NCI-H1694 (cell line): ENCODE measurements around the gene FRMD3.
"Not testable (repeated sequence)": the region's sequence is repeated elsewhere in the genome, so short reads cannot be mapped to it uniquely, and the experiment has no call there.

Source experiments
- DNase-seq: peaks from one replicate; lab custom pipeline; 2025; lab: John Stamatoyannopoulos, UW

The FRMD3 gene

DNA sequence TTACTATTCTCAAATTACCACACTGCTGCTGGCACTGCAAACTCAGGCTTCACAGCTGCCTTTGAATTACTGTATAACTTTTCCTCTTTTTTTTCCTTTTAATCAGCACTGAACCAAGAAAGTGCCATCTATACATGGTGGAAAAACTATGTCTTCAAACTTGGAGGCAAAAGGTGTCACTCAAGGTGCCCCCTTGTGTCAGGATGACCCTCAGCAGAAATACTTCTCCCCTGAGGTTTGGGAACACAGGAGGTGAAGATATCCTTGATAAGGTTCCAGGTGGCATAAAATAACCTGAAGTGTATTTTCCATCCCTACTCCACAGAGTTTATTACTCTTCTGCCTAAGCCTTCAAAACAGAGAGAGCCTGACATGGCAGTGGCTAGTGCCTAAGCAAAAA lies 14.5 kb downstream of the FRMD3 start:
- no peak for DNase-seq

DNA sequence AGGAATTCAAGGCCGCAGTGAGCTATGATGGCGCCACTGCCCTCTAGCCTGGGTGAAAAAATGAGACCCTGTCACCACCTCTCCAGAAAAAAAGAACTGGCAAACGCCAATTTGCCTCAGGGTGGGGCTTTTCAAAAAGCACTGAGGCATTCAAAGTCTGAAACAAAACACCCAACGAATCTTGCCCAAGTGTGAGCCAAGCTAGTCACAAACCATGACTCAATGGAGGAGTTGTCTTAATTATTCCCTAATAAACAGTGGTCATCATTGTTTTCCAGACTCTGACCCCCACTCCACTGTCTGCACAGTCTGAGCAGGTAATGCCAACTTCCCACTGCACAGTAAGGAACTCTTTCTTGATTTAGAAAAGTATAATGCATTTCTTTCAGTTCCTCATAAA lies 16.8 kb downstream of the FRMD3 start:
- DNase-seq: no peak

DNA sequence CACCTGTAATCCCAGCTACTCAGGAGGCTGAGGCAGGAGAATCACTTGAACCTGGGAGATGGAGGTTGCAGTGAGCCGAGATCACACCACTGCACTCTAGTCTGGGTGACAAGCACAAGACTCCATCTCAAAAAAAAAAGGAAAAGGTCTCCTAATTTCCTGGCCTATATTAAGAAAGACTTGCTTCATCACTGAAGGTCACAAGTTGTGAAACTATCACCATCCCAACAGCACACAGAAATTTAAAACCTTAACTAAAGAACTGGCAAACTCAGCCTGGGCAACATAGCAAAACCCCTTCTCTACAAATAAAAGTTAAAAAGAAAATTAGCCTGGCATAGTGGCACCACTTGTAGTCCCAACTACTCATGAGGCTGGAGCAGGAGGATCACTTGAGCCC lies 17.2 kb downstream of the FRMD3 start:
- no peak for DNase-seq

DNA sequence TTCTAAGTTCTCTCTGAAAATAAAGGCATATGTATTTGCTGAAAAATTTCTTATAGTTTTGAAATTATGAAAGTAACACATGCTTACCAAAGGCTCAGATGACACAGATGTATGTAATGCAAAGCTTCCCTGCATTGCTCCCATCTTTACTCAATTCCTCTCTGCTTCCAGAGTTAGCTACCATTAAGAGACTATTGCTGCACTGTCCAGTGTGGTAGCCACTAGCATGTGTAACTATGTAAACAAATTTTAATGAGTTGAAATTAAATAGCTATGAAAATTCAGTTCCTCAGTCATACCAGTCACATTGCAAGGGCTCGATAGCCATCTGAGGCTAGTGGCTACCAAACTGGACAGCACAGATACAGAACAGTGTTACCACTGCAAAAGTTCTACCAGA lies 17.9 kb downstream of the FRMD3 start:
- DNase-seq: no peak

DNA sequence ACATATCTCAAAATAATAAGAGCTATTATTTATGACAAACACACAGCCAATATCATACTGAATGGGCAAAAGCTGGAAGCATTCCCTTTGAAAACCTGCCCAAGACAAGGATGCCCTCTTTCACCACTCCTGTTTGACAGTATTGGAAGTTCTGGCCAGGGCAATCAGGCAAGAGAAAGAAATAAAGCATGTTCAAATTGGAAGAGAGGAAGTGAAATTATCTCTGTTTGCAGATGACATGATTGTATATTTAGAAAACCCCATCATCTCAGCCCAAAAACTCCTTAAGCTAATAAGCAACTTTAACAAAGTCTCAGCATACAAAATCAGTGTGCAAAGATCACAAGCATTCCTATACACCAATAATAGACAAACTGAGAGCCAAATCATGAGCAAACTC lies 20.2 kb downstream of the FRMD3 start:
- not testable (repeated sequence) for DNase-seq

DNA sequence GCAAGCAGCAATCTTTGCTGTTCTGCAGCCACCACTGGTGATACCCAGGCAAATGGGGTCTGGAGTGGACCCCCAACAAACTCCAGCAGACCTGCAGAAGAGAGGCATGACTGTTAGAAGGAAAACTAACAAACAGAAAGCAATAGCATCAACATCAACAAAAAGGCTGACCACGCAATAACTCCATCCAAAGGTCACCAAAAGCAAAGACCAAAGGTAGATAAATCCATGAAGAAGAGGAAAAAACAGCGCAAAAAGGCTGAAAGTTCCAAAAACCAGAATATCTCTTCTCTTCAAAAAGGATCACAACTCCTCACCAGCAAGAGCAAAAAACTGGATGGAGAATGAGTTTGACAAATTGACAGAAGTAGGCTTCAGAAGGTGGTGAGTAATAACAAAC lies 23.4 kb downstream of the FRMD3 start:
- no peak for DNase-seq

DNA sequence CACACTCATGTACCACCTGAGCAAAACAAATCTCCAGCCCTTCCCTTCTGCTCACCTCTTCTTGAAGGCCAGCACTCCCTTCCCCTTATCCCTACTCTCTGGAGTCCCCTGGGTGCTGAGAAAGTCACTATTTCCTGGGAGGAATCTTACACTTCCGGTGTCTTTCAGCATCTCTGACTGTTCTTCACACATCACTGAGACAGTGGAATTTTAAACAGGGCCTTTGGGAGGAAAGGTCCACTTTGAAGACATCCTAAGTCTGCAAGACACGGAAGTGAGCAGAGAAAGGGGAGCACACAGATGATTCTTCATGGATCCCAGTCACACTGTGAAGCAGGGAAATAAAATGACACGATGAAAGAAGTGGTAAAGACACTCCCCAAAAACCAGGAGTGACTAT lies 25.6 kb downstream of the FRMD3 start:
- no peak for DNase-seq

DNA sequence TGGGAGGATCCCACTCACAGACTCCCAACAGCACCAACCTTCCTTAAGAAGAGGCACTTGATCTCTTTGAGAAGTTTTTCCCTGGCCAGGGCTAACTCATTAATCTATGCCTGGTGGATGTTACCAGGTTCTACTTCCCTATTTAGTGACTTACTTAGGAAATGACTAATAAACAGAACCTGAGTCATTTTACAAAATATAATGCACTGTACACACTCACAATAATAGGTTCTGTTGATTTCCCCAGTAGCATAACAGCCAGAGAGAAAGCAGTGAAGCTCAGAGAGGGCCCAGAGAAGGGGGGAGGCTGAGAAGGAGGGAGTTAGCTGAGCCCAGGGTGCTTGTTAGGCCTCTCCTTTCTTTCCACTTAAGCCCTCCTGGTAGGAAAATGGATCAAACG lies 27.1 kb downstream of the FRMD3 start:
- no peak for DNase-seq

DNA sequence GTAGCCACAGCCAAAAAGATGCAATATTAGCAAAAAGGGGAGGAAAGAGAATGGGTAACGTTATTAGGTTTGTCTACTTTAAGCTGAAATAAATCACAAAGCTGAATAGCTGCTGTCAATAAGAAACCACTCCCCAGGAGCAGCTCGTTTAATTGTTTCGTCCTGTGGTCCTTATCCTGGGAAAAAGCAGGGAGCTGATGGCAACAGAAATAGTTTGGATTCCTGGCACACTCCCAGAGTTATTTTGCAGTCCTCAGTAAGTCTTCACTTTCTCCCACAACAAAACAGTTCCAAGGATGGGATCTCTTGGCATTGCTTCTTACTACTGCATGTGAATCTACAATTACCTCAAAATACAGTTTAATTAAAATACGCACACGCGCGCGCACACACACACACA lies 28.8 kb downstream of the FRMD3 start:
- DNase-seq: no peak

DNA sequence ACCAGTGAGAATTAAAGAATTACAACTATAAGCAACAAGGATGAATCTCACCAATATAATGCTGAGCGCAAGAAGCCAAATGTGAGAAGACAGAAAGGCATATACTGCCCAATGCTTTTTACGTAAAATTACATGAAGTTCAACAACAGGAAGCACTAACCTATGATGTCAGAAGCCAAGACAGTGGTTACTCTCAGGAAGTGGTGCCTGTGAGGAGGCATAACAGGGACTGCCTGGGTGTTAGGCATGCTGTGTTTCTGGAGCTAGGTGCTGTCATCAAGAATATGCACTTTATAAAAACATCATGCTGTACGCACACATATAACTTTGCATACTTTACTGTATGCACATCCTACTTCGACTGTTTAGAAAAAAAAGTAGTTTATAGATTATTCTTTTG lies 30.1 kb downstream of the FRMD3 start:
- DNase-seq: no peak

DNA sequence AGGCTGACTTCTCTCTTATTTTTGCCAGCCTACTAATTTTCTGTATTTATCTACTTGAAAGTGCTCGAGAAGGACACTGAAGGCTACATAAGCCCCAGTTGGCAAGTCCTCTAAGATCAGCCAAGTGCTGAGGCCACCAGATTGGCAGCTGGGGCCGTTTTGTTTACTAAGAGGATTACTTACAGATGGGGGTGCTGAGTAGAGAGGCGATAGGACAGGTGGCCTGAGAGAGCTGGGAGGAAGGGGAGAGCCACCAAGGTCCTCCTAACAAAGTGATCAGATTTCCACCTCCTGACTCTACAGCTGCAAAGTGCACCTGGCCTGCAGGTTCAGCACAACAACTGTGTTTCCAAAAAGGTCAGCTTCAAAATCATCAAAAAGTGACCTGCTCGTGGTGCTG lies 32.9 kb downstream of the FRMD3 start:
- DNase-seq: no peak

DNA sequence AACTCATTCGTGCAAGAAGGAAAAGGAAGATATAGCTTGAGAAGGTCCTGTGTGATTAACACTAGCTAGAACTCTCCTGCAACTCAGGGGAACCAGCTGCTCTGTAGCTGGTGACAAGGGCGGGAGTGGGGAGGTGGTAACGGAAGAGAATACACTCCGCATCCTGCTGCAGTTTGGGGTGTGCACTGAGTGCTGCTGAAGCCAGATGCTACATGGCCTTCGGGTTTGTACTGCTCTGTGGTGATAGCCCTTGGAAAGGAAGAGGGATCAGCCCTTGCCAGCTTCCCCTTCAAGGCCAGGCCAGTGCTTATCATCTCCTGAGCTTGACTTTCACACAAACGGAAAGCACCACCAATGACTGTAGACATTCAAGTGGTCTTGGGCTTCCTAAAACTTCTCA lies 34.3 kb downstream of the FRMD3 start:
- DNase-seq: no peak

DNA sequence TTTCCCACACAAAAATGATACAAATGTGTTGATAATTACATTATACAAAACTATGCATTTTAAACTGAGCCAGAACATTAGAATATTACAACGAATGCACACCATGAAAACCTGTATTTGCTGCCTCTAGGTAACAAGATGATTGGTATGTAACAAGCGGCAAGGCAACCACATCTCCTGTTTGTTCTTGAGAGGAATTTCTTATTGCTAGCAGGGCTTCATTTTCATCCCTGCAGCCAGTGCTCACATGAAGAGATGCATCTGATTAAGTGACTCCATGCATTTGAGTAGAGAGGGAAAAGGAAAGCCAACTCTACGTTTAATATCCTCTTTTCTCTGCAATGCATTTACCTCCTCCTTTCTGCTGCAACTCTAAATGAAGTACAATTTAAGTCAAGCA lies 36.6 kb downstream of the FRMD3 start:
- DNase-seq: no peak

DNA sequence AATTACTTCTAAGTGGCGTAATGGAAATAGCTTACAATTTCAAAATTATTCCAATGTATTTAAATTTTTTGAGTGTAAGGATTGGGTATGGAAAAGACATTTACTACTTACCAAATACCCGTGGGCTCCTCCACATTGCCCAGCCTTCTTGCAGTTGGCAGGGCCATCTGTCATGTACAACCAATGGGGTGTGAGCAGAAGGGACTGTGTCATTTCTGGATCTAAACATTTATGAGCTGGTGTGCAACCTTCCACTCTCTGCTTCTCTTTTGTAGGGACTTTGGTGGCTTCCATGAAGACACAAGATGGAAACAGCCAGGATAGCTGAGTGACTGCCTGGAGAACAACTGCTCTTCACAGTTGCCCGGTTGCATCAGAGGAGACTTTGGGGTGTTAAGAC lies 40.8 kb downstream of the FRMD3 start:
- DNase-seq: no peak

DNA sequence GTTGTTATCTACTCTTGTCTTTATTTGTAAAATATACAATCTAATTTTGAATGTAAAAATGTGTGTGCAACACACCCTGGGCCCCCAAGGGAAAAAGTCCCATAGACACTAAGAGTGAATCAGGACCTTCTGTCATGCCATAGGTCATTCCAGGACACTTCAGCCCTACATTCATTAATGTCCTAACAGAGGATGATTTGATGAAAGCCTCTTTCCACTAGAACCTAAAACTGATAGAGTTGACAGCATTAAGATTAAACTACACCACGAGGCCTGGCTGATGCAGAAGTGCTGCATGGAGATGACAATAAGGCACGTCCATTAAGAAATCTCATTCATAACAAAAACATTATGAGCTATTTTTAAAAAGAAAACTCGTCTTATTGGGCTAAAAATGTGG lies 46.2 kb downstream of the FRMD3 start:
- no peak for DNase-seq

DNA sequence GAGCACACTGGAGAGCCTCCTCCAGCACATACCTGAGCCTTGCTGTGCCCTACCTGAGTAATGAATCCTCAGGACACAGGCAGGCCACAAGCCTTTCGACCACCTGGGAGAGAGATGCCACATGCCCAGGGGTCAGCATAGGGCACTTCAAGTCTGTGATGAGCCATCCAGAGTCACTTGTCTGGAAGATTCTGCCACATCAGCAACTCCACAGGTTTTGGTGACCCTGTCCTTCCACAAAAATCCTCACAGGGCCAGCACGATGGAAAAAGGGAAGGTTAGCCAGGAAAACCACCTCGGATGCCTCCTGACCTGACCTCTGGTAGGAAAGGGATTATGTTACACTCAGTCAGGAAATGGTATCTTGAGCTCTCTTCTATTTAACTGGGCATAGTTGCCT lies 46.8 kb downstream of the FRMD3 start:
- no peak for DNase-seq

DNA sequence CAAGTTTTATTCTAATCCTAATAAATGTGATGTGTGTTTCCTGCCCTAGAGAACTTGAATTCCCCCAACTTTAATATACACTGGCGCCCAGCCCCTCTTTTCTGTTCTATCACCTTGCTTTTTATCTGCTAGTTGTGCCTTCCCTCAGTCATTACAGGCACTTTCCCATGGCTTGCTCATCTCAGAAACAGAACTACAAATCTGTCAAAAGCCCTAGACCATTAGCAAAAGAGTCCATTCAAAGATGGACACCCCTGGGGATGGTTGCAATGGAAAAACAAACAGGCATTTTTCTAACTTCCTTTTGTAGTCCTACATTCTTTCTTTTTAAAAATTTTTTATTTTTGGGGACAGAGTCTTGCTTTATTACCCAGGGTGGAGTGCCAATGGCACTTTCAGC lies 48.2 kb downstream of the FRMD3 start:
- no peak for DNase-seq

DNA sequence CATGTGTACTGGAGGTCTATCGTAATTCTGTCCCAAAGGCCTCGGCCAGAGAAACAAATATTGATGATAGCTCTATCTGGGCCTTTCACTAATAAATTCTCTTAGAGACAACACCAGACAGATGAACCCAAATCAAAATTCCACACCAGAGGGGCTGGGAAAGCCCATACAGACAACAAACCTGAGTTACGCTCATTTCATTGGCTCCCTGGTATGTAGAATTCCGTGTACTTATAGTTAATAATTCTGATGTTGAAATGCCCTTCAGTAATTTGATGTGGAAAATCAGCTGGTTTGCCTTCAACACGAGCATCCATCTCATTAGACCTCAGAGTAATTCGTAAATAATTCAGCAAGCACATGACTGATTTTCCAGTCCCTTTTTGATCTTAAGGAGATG lies 53.2 kb downstream of the FRMD3 start:
- no peak for DNase-seq

DNA sequence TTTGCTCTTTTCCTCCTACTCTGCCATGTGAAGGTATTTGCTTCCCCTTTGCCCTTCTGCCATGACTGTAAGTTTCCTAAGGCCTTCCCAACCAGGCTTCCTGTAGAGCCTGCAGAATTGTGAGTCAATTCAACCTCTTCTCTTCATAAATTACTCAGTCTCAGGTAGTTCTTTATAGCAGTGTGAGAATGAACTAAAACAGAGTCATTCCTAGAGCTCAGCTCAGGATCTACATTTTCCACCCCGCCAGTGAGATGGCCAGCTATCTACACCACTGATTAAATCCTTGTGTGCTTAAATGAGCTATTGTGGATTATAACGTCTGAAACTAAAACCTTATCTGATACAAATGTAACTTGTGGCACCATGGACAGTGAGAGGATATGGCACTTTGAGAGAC lies 55.0 kb downstream of the FRMD3 start:
- DNase-seq: no peak

DNA sequence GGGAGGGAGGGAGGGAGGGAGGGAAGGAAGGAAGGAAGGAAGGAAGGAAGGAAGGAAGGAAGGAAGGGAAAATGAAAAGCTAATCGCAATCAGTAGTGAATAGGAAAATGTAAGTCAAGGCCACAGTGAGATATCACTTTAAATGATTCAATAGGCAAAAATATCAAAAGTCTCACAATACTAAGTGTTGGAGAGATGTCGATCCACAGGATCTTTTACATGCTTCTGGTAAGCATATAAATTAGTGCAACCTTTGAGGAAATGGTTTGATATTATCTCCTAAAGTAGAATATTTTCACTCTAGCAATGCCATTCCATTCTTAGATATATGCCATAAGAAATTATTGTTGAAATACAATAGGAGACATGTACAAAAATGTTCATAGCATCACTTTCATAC lies 58.4 kb downstream of the FRMD3 start:
- no peak for DNase-seq

DNA sequence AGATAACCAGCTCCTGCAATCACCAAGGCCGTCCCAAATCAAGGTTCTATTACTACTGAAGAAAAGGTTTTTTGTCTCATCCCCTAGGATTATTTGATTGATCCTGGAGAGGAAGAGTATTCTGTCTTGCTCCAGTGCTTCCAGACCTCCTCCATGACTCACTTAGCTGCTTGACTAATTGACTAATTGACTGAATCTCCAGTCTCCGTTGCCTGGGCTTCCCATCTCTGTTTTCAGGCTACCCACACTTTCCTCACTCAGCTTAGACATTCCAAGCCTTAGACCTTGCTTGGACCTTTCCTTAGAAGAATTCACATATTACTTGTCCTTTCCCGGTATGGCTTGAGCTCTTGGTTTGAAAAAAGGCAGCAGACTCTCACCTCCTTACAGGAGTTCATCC lies 60.6 kb downstream of the FRMD3 start:
- DNase-seq: no peak

DNA sequence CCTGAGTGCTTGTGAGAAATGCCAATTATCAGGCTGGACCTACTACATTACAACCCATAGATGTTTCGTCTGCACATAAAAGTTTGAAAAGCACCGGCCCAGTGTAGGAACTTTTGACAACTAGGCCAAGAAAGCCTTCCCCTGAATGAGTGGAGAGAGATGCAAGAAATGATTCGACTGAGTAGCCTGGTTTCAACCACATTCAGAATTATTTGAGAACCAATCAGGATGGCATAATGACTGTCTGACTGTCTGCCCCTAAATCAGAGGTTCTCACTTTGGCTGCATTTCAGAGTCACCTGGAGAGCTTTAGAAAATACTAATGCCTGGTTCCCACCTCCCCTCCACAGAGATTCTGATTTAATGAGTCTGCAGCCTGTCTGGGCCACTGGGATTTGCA lies 61.1 kb downstream of the FRMD3 start:
- no peak for DNase-seq

DNA sequence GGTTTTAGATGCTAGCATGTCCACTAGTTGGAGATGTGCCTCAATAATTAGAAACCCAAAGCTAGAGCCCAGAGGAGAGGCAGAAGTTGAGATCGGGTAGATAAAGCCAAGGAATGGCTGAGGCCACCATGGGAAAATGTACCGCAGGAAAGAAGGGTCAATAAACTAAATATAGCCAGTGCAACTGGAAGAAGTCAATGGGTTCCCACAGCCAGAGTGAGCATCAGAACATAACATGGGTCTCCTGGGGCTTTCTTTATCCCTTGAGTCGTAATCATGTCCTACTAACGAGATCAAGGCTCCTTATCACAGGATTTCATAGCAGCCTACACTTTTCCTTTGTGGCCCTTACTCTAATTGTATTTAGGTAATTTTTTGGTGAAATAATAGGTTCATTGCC lies 61.7 kb downstream of the FRMD3 start:
- no peak for DNase-seq

DNA sequence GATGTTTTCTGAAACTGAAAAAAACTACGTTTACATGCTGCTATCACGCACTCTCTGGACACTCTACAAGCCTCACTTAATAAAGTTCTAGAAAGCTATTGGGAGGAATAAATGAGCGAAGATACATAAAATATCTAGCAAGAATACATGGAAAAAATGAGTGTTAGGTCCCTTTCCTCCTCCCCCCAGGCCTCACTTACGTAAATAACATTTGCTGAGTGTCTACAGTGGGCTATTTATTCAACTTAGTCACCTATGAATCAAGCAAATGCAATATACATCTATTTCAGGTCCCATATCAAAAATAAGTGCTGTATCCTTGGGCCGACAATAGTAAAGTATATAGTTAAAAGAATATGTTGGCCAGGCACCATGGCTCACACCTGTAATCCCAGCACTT lies 62.5 kb downstream of the FRMD3 start:
- no peak for DNase-seq

DNA sequence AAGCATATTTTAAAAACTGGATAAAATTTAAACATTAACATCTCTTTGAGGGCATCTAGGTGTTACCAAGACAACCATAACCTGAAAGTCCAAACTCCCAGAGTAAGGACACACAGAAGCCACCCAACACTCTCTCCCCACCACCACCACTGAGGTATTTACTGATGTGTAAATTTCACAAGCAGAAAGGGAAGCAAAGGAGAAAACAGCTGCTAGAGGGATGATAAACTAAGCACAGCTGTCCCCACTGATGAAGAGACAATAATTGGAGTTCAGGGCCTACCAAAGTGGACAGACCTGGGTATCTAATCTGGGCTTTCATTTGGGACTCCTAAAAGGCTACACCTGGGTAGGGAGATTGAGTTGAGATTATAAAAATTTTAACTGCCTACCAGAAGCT lies 63.6 kb downstream of the FRMD3 start:
- no peak for DNase-seq
